Mesodermal cell (in vitro differentiated cells): ENCODE results near the gene L1CAM.

ENCODE experiments used
- H3K27ac ChIP-seq: 2 replicates; pipeline ENCODE4 v1.7.0; 2013; ENCODE audit warnings: mild to moderate bottlenecking, low read depth, low read length, moderate library complexity; ENCODE audit not compliant: severe bottlenecking
- H3K36me3 ChIP-seq: 2 replicates; pipeline ENCODE4 v1.7.1; 2013; ENCODE audit warnings: mild to moderate bottlenecking, low read length, moderate library complexity; ENCODE audit not compliant: control insufficient read depth, insufficient read depth
- H3K4me1 ChIP-seq: one replicate; pipeline ENCODE4 v1.7.1; 2013; ENCODE audit warnings: mild to moderate bottlenecking, low read length; ENCODE audit not compliant: insufficient read depth, control insufficient read depth, poor library complexity, severe bottlenecking
- H3K4me3 ChIP-seq: 2 replicates; pipeline ENCODE4 v1.7.0; 2013; ENCODE audit warnings: low read length, control low read depth, mild to moderate bottlenecking; ENCODE audit not compliant: insufficient read depth, poor library complexity, severe bottlenecking; ENCODE audit errors: extremely low read depth
- H3K9me3 ChIP-seq: 2 replicates; pipeline ENCODE4 v1.7.1; 2013; ENCODE audit warnings: mild to moderate bottlenecking, low read length, moderate library complexity; ENCODE audit not compliant: control insufficient read depth
- WGBS, 2 experiments: methylation state at CpG; one replicate each; pipeline ENCODE4 v1.1.5; 2013; ENCODE audit warnings: missing lambda C conversion rate in 2 of 2; ENCODE audit not compliant: insufficient coverage in 2 of 2; 5-methylcytosine and 5-hydroxymethylcytosine counted together

Gene L1CAM

GRCh38 chrX:153868576-153869472 is 17.1 kb downstream of the L1CAM start:
- Histone ChIP-seq H3K36me3 (peaks cover 37% of the 10 kb centered on the region), H3K4me3 (no peak overlapping the region), H3K27ac (no peak overlapping the region), H3K4me1 (peaks cover 5% of the 10 kb centered on the region), H3K9me3 (no peaks in the 10 kb centered on the region)
- WGBS, 2 experiments: 94 to 98% methylated on average over 9 to 17 of the region's 26 CpGs

GRCh38 chrX:153867671-153868070 is 18.3 kb downstream of the L1CAM start:
- Histone ChIP-seq H3K9me3 (no peaks in the 10 kb centered on the region), H3K4me1 (peaks cover 5% of the 10 kb centered on the region), H3K4me3 (no peak overlapping the region), H3K36me3 (peaks cover 34% of the 10 kb centered on the region), H3K27ac (no peak overlapping the region)
- WGBS, 2 experiments: 92% methylated on average over 3 of the region's 13 CpGs; no CpG with 5 or more reads in 1 of the 2 experiments

GRCh38 chrX:153867139-153867538 is 18.8 kb downstream of the L1CAM start:
- no CpG with 5 or more reads among the region's 9 CpGs for WGBS, 2 experiments
- Histone ChIP-seq H3K9me3 (no peaks in the 10 kb centered on the region), H3K4me1 (peaks cover 1% of the 10 kb centered on the region), H3K4me3 (no peak overlapping the region), H3K27ac (no peak overlapping the region), H3K36me3 (peaks cover 36% of the 10 kb centered on the region)

GRCh38 chrX:153866302-153867019 is 19.5 kb downstream of the L1CAM start:
- peaks cover 35% of the 10 kb centered on the region for H3K36me3 ChIP-seq
- no peaks in the 10 kb centered on the region for H3K4me1 ChIP-seq
- no peak overlapping the region for H3K27ac ChIP-seq
- no peaks in the 10 kb centered on the region for H3K9me3 ChIP-seq
- H3K4me3 ChIP-seq: no peak overlapping the region
- WGBS, 2 experiments: 97 to 100% methylated on average over 6 to 13 of the region's 22 CpGs

DNA sequence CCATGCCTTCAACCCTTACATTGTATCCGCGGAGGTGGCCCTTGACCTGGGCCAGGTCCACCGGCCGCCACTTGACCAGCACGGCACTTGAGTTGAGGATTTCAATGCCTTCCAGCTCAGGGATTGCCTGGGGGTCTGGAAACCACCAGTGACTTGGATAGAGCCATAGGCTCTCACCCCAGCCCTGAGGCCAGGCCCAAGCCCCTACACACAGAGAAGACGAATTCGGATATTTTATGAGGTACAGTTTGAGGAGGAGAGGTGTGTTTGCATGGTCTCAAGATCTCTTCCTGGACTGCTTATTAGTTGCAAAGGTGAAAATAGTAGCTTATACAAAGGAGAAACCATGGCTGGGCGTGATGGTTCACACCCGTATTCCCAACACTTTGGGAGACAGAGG is 20.3 kb downstream of the L1CAM start:
- H3K36me3 ChIP-seq: peaks cover 35% of the 10 kb centered on the region
- H3K27ac ChIP-seq: no peak overlapping the region
- 83 to 100% methylated on average over 2 to 4 of the region's 9 CpGs for WGBS, 2 experiments
- H3K4me1 ChIP-seq: no peaks in the 10 kb centered on the region
- H3K4me3 ChIP-seq: no peak overlapping the region
- no peaks in the 10 kb centered on the region for H3K9me3 ChIP-seq

- Histone ChIP-seq H3K27ac (no peak overlapping the region), H3K9me3 (no peaks in the 10 kb centered on the region), H3K36me3 (peaks cover 31% of the 10 kb centered on the region), H3K4me1 (no peaks in the 10 kb centered on the region), H3K4me3 (no peak overlapping the region)
- 80% methylated on average over 7 of the region's 11 CpGs; no CpG with 5 or more reads in 1 of the 2 experiments for WGBS, 2 experiments
Observed at GRCh38 chrX:153865321-153865580, 20.7 kb downstream of the L1CAM start.

DNA sequence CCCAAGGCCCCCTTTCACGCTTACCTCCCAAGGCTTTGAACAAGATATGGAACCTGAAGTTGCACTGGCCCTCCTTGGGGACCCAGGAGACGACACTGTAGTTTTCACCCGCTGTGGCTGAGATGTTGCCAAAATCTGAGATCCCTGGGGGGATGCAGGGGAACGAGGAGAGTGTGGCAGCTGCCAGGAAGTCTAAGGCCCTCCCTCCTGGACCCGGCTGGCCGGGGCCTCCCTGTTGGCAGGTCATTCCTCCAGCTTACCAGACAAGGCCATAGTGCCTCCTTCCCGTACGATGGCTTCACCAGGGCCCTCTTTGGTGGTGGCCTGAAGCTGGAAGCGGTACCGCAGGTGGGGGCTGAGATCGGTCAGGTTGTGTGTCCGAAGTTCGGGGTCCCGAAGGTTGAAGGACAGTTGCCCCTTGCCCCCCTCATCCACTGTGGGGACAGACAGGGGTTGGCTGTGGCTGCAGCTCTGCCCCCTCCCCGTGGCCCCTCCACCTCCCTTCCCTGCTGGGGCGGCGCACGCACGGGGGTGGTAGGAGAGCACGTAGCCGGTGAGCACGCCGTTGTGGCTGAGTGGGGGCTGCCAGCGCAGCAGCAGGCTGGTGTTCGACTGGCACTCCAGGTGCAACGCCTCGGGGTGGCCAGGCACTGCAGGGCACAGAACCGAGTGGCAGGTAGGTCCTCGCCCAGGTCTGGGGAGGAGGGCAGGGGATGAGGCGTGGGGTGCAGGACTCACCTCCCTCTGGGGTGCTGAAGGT is 21.2 kb downstream of the L1CAM start:
- no peaks in the 10 kb centered on the region for H3K4me1 ChIP-seq

DNA sequence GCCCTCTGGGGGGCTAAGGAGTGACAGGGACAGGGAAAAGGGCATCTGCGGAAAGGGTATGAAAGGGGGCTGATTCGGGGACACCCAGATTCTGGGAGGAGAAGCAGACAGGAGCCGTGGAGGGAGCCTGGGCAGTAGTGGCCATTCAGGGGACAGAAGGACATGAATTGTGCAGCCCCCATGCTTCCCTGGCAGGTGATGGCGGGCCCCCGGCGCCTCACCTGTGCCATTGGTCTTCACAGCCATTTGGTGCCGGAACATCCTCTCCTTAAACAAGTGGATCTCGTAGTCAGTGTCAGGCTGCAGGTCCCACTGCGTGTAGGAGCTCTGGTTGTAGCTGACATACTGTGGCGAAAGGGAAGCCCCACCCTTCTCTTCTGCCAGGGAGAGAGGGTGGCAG is 21.9 kb downstream of the L1CAM start:
- no peak overlapping the region for H3K27ac ChIP-seq
- no peaks in the 10 kb centered on the region for H3K4me1 ChIP-seq
- no peaks in the 10 kb centered on the region for H3K9me3 ChIP-seq
- no peak overlapping the region for H3K4me3 ChIP-seq
- H3K36me3 ChIP-seq: peaks cover 20% of the 10 kb centered on the region
- whole genome bisulfite sequencing, 2 experiments: 100% methylated on average over 1 to 2 of the region's 10 CpGs

More for the DNA sequence above, 21.2 kb downstream of the L1CAM start:
- Histone ChIP-seq H3K36me3 (peaks cover 26% of the 10 kb centered on the region), H3K27ac (no peak overlapping the region), H3K9me3 (no peaks in the 10 kb centered on the region), H3K4me3 (no peak overlapping the region)
- WGBS, 2 experiments: 96% methylated on average over 11 to 19 of the region's 30 CpGs

DNA sequence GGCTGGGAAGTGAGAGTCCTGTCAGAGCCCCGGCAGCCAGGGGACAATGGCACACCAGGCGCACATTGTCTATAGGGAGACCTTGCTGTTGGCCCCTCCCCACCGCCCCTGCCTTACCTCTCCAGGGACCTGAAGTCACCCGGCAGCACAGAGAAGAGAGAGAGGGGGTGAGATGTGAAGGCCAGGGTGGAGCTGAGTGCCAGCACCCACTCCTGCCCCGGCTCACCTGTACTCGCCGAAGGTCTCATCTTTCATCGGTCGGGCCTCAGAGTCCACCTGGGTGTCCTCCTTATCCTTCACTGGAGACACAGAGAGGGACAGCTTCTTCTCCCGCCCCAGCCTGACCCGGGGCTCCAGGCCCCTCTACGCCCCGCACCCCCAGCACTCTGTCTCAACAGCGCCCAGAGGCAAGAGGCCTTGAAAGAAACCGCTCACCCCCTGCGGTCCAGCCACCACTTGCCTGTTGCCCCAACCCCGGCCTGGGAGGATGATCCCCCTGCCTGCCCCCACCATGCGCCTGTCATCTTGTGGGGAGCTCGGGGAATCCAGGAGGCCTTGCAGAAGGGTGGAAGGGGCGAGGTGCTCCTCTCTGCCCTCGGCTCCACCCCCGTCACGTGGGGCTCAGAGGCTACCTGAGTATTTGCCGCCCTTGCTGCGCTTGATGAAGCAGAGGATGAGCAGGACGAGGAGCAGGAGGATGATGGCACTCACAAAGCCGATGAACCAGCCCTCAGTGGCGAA is 22.6 kb downstream of the L1CAM start:
- Histone ChIP-seq H3K27ac (no peak overlapping the region), H3K9me3 (no peaks in the 10 kb centered on the region), H3K4me3 (no peak overlapping the region), H3K4me1 (no peaks in the 10 kb centered on the region), H3K36me3 (peaks cover 16% of the 10 kb centered on the region)
- WGBS, 2 experiments: 93 to 94% methylated on average over 10 to 11 of the region's 28 CpGs
